ENCODE data around the gene C10orf95. TPM values are rescaled to one million over a fixed set of nuclear protein-coding genes. Genes with fewer than 3 reads are reported as not detected.
"Not testable (repeated sequence)": the region's sequence is repeated elsewhere in the genome, so short reads cannot be mapped to it uniquely, and the experiment has no call there.

The C10orf95 gene
- total RNA-seq, 1 donor from 2014 or later, result 0.46 TPM

- DNase-seq (ENCODE audit: low spot score), result no peak
Measured at GRCh38 chr10:102465466-102465865, 14.1 kb upstream of the C10orf95 start.

- no peak for DNase-seq (ENCODE audit: low spot score)
Measured at GRCh38 chr10:102463983-102464382, 12.6 kb upstream of the C10orf95 start.

GRCh38 chr10:102462512-102463054 lies 11.2 kb upstream of the C10orf95 start:
- DNase-seq (ENCODE audit: low spot score), result no peak

- peak; percentile 93 for DNase-seq (ENCODE audit: low spot score)
Measured at GRCh38 chr10:102461187-102462054, 10.1 kb upstream of the C10orf95 start.

GRCh38 chr10:102460836-102461186 lies 9.5 kb upstream of the C10orf95 start:
- DNase-seq (ENCODE audit: low spot score), result no peak

GRCh38 chr10:102458656-102459055 lies 7.3 kb upstream of the C10orf95 start:
- no peak for DNase-seq (ENCODE audit: low spot score)

- no peak for DNase-seq (ENCODE audit: low spot score)
Measured at GRCh38 chr10:102457591-102458150, 6.3 kb upstream of the C10orf95 start.

- DNase-seq (ENCODE audit: low spot score), result no peak
Measured at GRCh38 chr10:102455893-102456471, 4.6 kb upstream of the C10orf95 start.

- not testable (repeated sequence) for DNase-seq (ENCODE audit: low spot score)
Measured at GRCh38 chr10:102454662-102455487, 3.5 kb upstream of the C10orf95 start.

- no peak for DNase-seq (ENCODE audit: low spot score)
Measured at GRCh38 chr10:102453502-102453901, 2.2 kb upstream of the C10orf95 start.

GRCh38 chr10:102452672-102453340 lies 1.5 kb upstream of the C10orf95 start:
- no peak for DNase-seq (ENCODE audit: low spot score)

- peak; percentile 87 for DNase-seq (ENCODE audit: low spot score)
Measured at GRCh38 chr10:102450374-102451104, 804 bp downstream of the C10orf95 start.

- DNase-seq (ENCODE audit: low spot score), result no peak
Measured at GRCh38 chr10:102450124-102450373, 1.3 kb downstream of the C10orf95 start.

GRCh38 chr10:102449321-102450123 lies 1.8 kb downstream of the C10orf95 start:
- DNase-seq (ENCODE audit: low spot score), result peak; percentile 86

- DNase-seq (ENCODE audit: low spot score), result no peak
Measured at GRCh38 chr10:102444851-102445250, 6.5 kb downstream of the C10orf95 start.

GRCh38 chr10:102438374-102438773 lies 13.0 kb downstream of the C10orf95 start:
- no peak for DNase-seq (ENCODE audit: low spot score)

GRCh38 chr10:102437515-102437914 lies 13.8 kb downstream of the C10orf95 start:
- no peak for DNase-seq (ENCODE audit: low spot score)

- no peak for DNase-seq (ENCODE audit: low spot score)
Measured at GRCh38 chr10:102436312-102436711, 15.0 kb downstream of the C10orf95 start.

GRCh38 chr10:102435529-102436233 lies 15.7 kb downstream of the C10orf95 start:
- no peak for DNase-seq (ENCODE audit: low spot score)

Data from mucosa of gallbladder (tissue), 1 donor.